CD4-positive, alpha-beta T cell (primary cell): ENCODE data around the gene LRRIQ1. TPM values are rescaled to one million over a fixed set of nuclear protein-coding genes. Genes with fewer than 3 reads are reported as not detected.

Experiments
- ATAC-seq: fragments of 200-7000 bp; cut with Tn5 transposase; one replicate; pipeline ENCODE4 v1.10.0; 2022; ENCODE audit warnings: mild to moderate bottlenecking; ENCODE audit not compliant: poor library complexity
- CTCF ChIA-PET: fragments of 350-600 bp; sonication (Branson Sonifier 250); formaldehyde crosslinking; loops from one replicate; lab custom pipeline; 2021; ENCODE audit warnings: antibody characterized with exemption, inconsistent platforms; lab: Charles Lee
- POLR2A ChIA-PET: fragments of 350-600 bp; sonication (Branson Sonifier 250); formaldehyde crosslinking; loops from one replicate; lab custom pipeline; 2021; ENCODE audit warnings: antibody characterized with exemption, inconsistent platforms; lab: Charles Lee
- DNase-seq, 14 experiments: peaks; one replicate each; pipeline ENCODE4 v3.0.0-alpha.2; 2013 to 2020; ENCODE audit warnings: mixed read lengths in 2 of 14
- H3K27ac ChIP-seq, 2 donors: one replicate each; pipeline versions ENCODE4 v1.5.1 to v1.7.0; 2013; ENCODE audit warnings: low read length in 2 of 2, low read depth in 1 of 2, mild to moderate bottlenecking in 1 of 2
- H3K27me3 ChIP-seq, 2 experiments: 1 replicate in 1 of 2; 2 replicates in 1 of 2; pipeline versions ENCODE4 v1.6.1 to v1.7.0; 2013; ENCODE audit warnings: low read length in 2 of 2, control low read depth in 1 of 2, mild to moderate bottlenecking in 1 of 2, moderate library complexity in 1 of 2; ENCODE audit not compliant: insufficient read depth in 2 of 2, control insufficient read depth in 1 of 2
- H3K36me3 ChIP-seq: one replicate; pipeline ENCODE4 v1.6.1; 2013; ENCODE audit warnings: low read length, control low read depth; ENCODE audit not compliant: insufficient read depth
- H3K4me1 ChIP-seq: one replicate; pipeline ENCODE4 v1.6.1; 2013; ENCODE audit warnings: low read length, control low read depth; ENCODE audit not compliant: insufficient read depth
- H3K4me3 ChIP-seq: one replicate; pipeline ENCODE4 v1.5.1; 2013; ENCODE audit warnings: mild to moderate bottlenecking, low read length, moderate library complexity
- H3K9me3 ChIP-seq, 2 experiments: 1 replicate in 1 of 2; 2 replicates in 1 of 2; pipeline versions ENCODE4 v1.6.1 to v1.7.0; 2013; ENCODE audit warnings: low read length in 2 of 2, mild to moderate bottlenecking in 2 of 2, control low read depth in 1 of 2, moderate library complexity in 1 of 2; ENCODE audit not compliant: control insufficient read depth in 1 of 2, insufficient read depth in 1 of 2
- H3K27ac Mint-ChIP-seq: one replicate; pipeline ENCODE4 v1.8.0; 2020; ENCODE audit warnings: mixed read lengths
- H3K27me3 Mint-ChIP-seq: one replicate; pipeline ENCODE4 v1.8.0; 2021; ENCODE audit warnings: mixed read lengths
- H3K36me3 Mint-ChIP-seq: one replicate; pipeline ENCODE4 v1.8.0; 2021; ENCODE audit warnings: low read depth, mixed read lengths
- H3K4me1 Mint-ChIP-seq: one replicate; pipeline ENCODE4 v1.8.0; 2021; ENCODE audit warnings: low read depth, mixed read lengths
- H3K4me3 Mint-ChIP-seq: one replicate; pipeline ENCODE4 v1.8.0; 2020; ENCODE audit warnings: mild to moderate bottlenecking, mixed read lengths
- H3K9me3 Mint-ChIP-seq: one replicate; pipeline ENCODE4 v1.8.0; 2020; ENCODE audit warnings: mixed read lengths
- CTCF ChIP-seq: fragments of 200-600 bp; IDR thresholded peaks from one replicate; pipeline ENCODE4 v1.8.0; 2022; ENCODE audit warnings: antibody characterized with exemption, mild to moderate bottlenecking
- intact Hi-C, 2 experiments: fragments of 100-400 bp; cut with DNase I in 1 of 2; cut with micrococcal nuclease in 1 of 2; formaldehyde crosslinking; loops; one replicate each; pipeline versions ENCODE4 v1.15.1 to v1.9.0; 2023 to 2025; cut with DNase I, micrococcal nuclease
- total RNA-seq, 174 experiments: library from RNA in 2 of 174; stranded (reverse) in 2 of 174; gene quantifications; one replicate each; pipeline ENCODE4 v1.2.3 and lab custom pipeline; 2021 to 2026

The LRRIQ1 gene
- total RNA-seq, 2 experiments from 2014 or later: not detected

GRCh38 chr12:85057370-85057963 lies 21.3 kb downstream of the LRRIQ1 start:
- peak in 4 of 14 experiments; percentile 3 to 31 (median 24) for DNase-seq
- CTCF ChIA-PET: no interaction called here

GRCh38 chr12:85058339-85058738 lies 22.2 kb downstream of the LRRIQ1 start:
- ATAC-seq (no peak), DNase-seq (no peak)
- intact Hi-C loops: no loop called here
- no peaks in the 10 kb centered on the region for H3K4me1 ChIP-seq
- no peak for TF ChIP-seq CTCF
- H3K4me3 Mint-ChIP-seq: no peak overlapping the region
- H3K27me3 ChIP-seq: no peaks in the 10 kb centered on the region
- no peak overlapping the region for H3K4me3 ChIP-seq
- no peaks in the 10 kb centered on the region for H3K9me3 ChIP-seq
- H3K36me3 ChIP-seq: no peaks in the 10 kb centered on the region
- no peaks in the 10 kb centered on the region for H3K9me3 Mint-ChIP-seq
- ChIA-PET CTCF (no interaction called here), POLR2A (no interaction called here)
- H3K36me3 Mint-ChIP-seq: no peaks in the 10 kb centered on the region
- H3K4me1 Mint-ChIP-seq: no peaks in the 10 kb centered on the region
- H3K27ac ChIP-seq: no peak overlapping the region
- no peak overlapping the region for H3K27ac Mint-ChIP-seq
- no peaks in the 10 kb centered on the region for H3K27me3 Mint-ChIP-seq

More at GRCh38 chr12:85057370-85057963, 21.3 kb downstream of the LRRIQ1 start:
- intact Hi-C loops: no loop called here
- no peak overlapping the region for H3K4me3 Mint-ChIP-seq
- Histone ChIP-seq H3K36me3 (no peaks in the 10 kb centered on the region), H3K9me3 (no peaks in the 10 kb centered on the region), H3K4me1 (no peaks in the 10 kb centered on the region), H3K4me3 (no peak overlapping the region), H3K27ac (no peak overlapping the region), H3K27me3 (no peaks in the 10 kb centered on the region)
- H3K27ac Mint-ChIP-seq: no peak overlapping the region
- peak; percentile 61 for TF ChIP-seq CTCF
- no peaks in the 10 kb centered on the region for H3K9me3 Mint-ChIP-seq
- POLR2A ChIA-PET: no interaction called here
- no peaks in the 10 kb centered on the region for H3K36me3 Mint-ChIP-seq
- ATAC-seq: peak; percentile 24
- no peaks in the 10 kb centered on the region for H3K4me1 Mint-ChIP-seq
- no peaks in the 10 kb centered on the region for H3K27me3 Mint-ChIP-seq

GRCh38 chr12:85059594-85059993 lies 23.4 kb downstream of the LRRIQ1 start:
- no peaks in the 10 kb centered on the region for H3K9me3 Mint-ChIP-seq
- H3K27ac ChIP-seq: no peak overlapping the region
- intact Hi-C loops: no loop called here
- H3K4me1 ChIP-seq: no peaks in the 10 kb centered on the region
- no peaks in the 10 kb centered on the region for H3K27me3 Mint-ChIP-seq
- H3K4me3 ChIP-seq: no peak overlapping the region
- H3K4me3 Mint-ChIP-seq: no peak overlapping the region
- H3K27ac Mint-ChIP-seq: no peak overlapping the region
- no peaks in the 10 kb centered on the region for H3K4me1 Mint-ChIP-seq
- ChIA-PET POLR2A (no interaction called here), CTCF (no interaction called here)
- no peak for ATAC-seq
- H3K36me3 ChIP-seq: no peaks in the 10 kb centered on the region
- no peaks in the 10 kb centered on the region for H3K36me3 Mint-ChIP-seq
- no peaks in the 10 kb centered on the region for H3K27me3 ChIP-seq
- TF ChIP-seq CTCF: no peak
- H3K9me3 ChIP-seq: no peaks in the 10 kb centered on the region
- no peak for DNase-seq
